SK-N-SH (cell line): ENCODE measurements around the gene GMFB. TPM values are rescaled to one million over a fixed set of nuclear protein-coding genes. Genes with fewer than 3 reads are reported as not detected.

Experiments used
- CTCF ChIA-PET: fragments of 300-600, 350-600 bp; formaldehyde crosslinking; extraction: SDS; loops from one replicate; lab custom pipeline; 2021; lab: Yijun Ruan, JAX
- POLR2A ChIA-PET: fragments of 350-600 bp; sonication (Branson Sonifier 250); formaldehyde crosslinking; extraction: SDS; loops from one replicate; lab custom pipeline; 2020; ENCODE audit warnings: antibody characterized with exemption, inconsistent platforms; lab: Yijun Ruan, JAX
- DNase-seq: peaks from one replicate; pipeline ENCODE4 v3.0.0; 2012
- H2AFZ ChIP-seq: fragments of 200-600 bp; sonication (generic); 2 replicates; pipeline ENCODE4 v1.8.1; 2016; ENCODE audit warnings: antibody characterized with exemption, mild to moderate bottlenecking, low read depth
- H3F3A ChIP-seq: fragments of 200-600 bp; sonication (generic); replicated peaks from 2 replicates; pipeline ENCODE3; 2016; ENCODE audit warnings: antibody characterized with exemption, mild to moderate bottlenecking; ENCODE audit not compliant: insufficient read depth
- H3K27ac ChIP-seq, 2 experiments: fragments of 200-500 bp in 1 of 2; fragments of 200-600 bp in 1 of 2; sonication (Bioruptor generic) in 1 of 2; sonication (generic), shearing (Covaris generic) in 1 of 2; 2 replicates each; pipeline versions ENCODE4 v1.5.1 to v1.6.1; 2014 to 2016; ENCODE audit warnings: low read depth in 2 of 2, inconsistent platforms in 1 of 2, low read length in 1 of 2, mild to moderate bottlenecking in 1 of 2, mixed read lengths in 1 of 2
- H3K27me3 ChIP-seq: fragments of 200-600 bp; sonication (generic), shearing (Covaris generic); 2 replicates; pipeline ENCODE4 v1.6.1; 2016; ENCODE audit warnings: mixed run types; ENCODE audit not compliant: insufficient read depth
- H3K36me3 ChIP-seq, 2 experiments: fragments of 200-500 bp in 1 of 2; fragments of 200-600 bp in 1 of 2; sonication (Bioruptor generic) in 1 of 2; sonication (generic) in 1 of 2; replicated peaks in 1 of 2; 2 replicates each; pipeline versions ENCODE3 to v1.5.1; 2014 to 2016; ENCODE audit warnings: low read length in 1 of 2, mild to moderate bottlenecking in 1 of 2; ENCODE audit not compliant: insufficient read depth in 2 of 2, control insufficient read depth in 1 of 2
- H3K4me1 ChIP-seq, 2 experiments: fragments of 200-500 bp in 1 of 2; fragments of 200-600 bp in 1 of 2; sonication (Bioruptor generic) in 1 of 2; sonication (generic), shearing (Covaris generic) in 1 of 2; 2 replicates each; pipeline versions ENCODE4 v1.5.1 to v1.6.1; 2014 to 2016; ENCODE audit warnings: low read depth in 1 of 2, low read length in 1 of 2, mixed run types in 1 of 2; ENCODE audit not compliant: insufficient read depth in 2 of 2, control insufficient read depth in 1 of 2
- H3K4me2 ChIP-seq: fragments of 200-600 bp; sonication (generic), shearing (Covaris generic); 2 replicates; pipeline ENCODE4 v1.6.1; 2017; ENCODE audit warnings: mixed run types
- H3K4me3 ChIP-seq, 2 experiments: fragments of 200-500 bp in 1 of 2; fragments of 200-600 bp in 1 of 2; sonication (Bioruptor generic) in 1 of 2; sonication (generic), shearing (Covaris generic) in 1 of 2; 2 replicates each; pipeline versions ENCODE4 v1.5.1 to v1.8.1; 2014 to 2016; ENCODE audit warnings: low read depth in 2 of 2, inconsistent platforms in 1 of 2, low read length in 1 of 2, mild to moderate bottlenecking in 1 of 2, mixed read lengths in 1 of 2, moderate library complexity in 1 of 2
- H3K79me2 ChIP-seq: fragments of 200-600 bp; sonication (generic); 2 replicates; pipeline ENCODE4 v1.8.1; 2017; ENCODE audit warnings: mild to moderate bottlenecking; ENCODE audit not compliant: insufficient read depth
- H3K9ac ChIP-seq: fragments of 200-600 bp; sonication (generic); 2 replicates; pipeline ENCODE4 v1.6.1; 2017; ENCODE audit warnings: mixed run types
- H3K9me2 ChIP-seq: fragments of 200-600 bp; sonication (generic); 2 replicates; pipeline ENCODE4 v1.6.1; 2017; ENCODE audit warnings: mixed run types
- H3K9me3 ChIP-seq: fragments of 200-600 bp; sonication (generic); 2 replicates; pipeline ENCODE4 v1.6.1; 2017; ENCODE audit warnings: mixed run types, mild to moderate bottlenecking, moderate library complexity
- H4K20me1 ChIP-seq: fragments of 200-600 bp; sonication (generic); 2 replicates; pipeline ENCODE4 v1.6.1; 2017; ENCODE audit warnings: mild to moderate bottlenecking, mixed run types; ENCODE audit not compliant: insufficient read depth
- ELF1 ChIP-seq: IDR thresholded peaks from 2 replicates; pipeline ENCODE4 v1.4.0; 2012
- EP300 ChIP-seq, 2 experiments: IDR thresholded peaks; 2 replicates each; pipeline versions ENCODE4 v1.4.0 to v1.6.1; 2012; ENCODE audit warnings: borderline replicate concordance in 1 of 2, low read depth in 1 of 2, low read length in 1 of 2
- EZH2phosphoT487 ChIP-seq: fragments of 200-600 bp; sonication (generic); IDR thresholded peaks from 2 replicates; pipeline ENCODE4 v1.6.1; 2017; ENCODE audit warnings: low read depth, mixed run types, mild to moderate bottlenecking, antibody characterized with exemption, moderate library complexity, borderline replicate concordance
- FOSL2 ChIP-seq: IDR thresholded peaks from 2 replicates; pipeline ENCODE4 v1.4.0; 2012; ENCODE audit warnings: low read depth, mild to moderate bottlenecking, moderate library complexity, borderline replicate concordance
- FOXJ3 ChIP-seq: sonication (generic); formaldehyde crosslinking; IDR thresholded peaks from 2 replicates; pipeline ENCODE4 v1.5.1; 2020; ENCODE audit warnings: mild to moderate bottlenecking, missing genetic modification reagents
- GABPA ChIP-seq: IDR thresholded peaks from 2 replicates; pipeline ENCODE4 v1.4.0; 2012; ENCODE audit warnings: low read depth, mild to moderate bottlenecking
- IRF3 ChIP-seq: fragments of 150-350 bp; IDR thresholded peaks from 2 replicates; pipeline ENCODE4 v1.6.1; 2016; ENCODE audit warnings: mild to moderate bottlenecking, low read depth, low read length
- JUND ChIP-seq: IDR thresholded peaks from 2 replicates; pipeline ENCODE4 v1.4.0; 2012
- MEF2A ChIP-seq: IDR thresholded peaks from 2 replicates; pipeline ENCODE4 v1.4.0; 2012; ENCODE audit warnings: low read depth, borderline replicate concordance
- MXI1 ChIP-seq: IDR thresholded peaks from 2 replicates; pipeline ENCODE4 v1.6.1; 2012; ENCODE audit warnings: mild to moderate bottlenecking, low read depth, low read length, improper control_type of control experiment
- NFIC ChIP-seq: IDR thresholded peaks from 2 replicates; pipeline ENCODE4 v1.4.0; 2012; ENCODE audit warnings: borderline replicate concordance
- POLR2AphosphoS5 ChIP-seq: IDR thresholded peaks from 2 replicates; pipeline ENCODE4 v1.6.1; 2012; ENCODE audit warnings: low read depth, low read length
- RAD21 ChIP-seq: IDR thresholded peaks from 2 replicates; pipeline ENCODE4 v1.6.1; 2012; ENCODE audit warnings: mild to moderate bottlenecking, low read length
- REST ChIP-seq: IDR thresholded peaks from 2 replicates; pipeline ENCODE4 v1.6.1; 2012; ENCODE audit warnings: mild to moderate bottlenecking, low read depth, low read length, moderate library complexity
- RFX5 ChIP-seq: IDR thresholded peaks from 2 replicates; pipeline ENCODE4 v1.6.1; 2012; ENCODE audit warnings: mild to moderate bottlenecking, improper control_type of control experiment, low read length
- RXRA ChIP-seq: IDR thresholded peaks from 2 replicates; pipeline ENCODE4 v1.4.0; 2012; ENCODE audit warnings: low read depth, mild to moderate bottlenecking, borderline replicate concordance
- SIN3A ChIP-seq: IDR thresholded peaks from 2 replicates; pipeline ENCODE4 v1.6.1; 2012; ENCODE audit warnings: low read depth, mild to moderate bottlenecking, low read length, moderate library complexity, borderline replicate concordance
- TAF1 ChIP-seq: IDR thresholded peaks from 2 replicates; pipeline ENCODE4 v1.6.1; 2012; ENCODE audit warnings: low read depth, mild to moderate bottlenecking, low read length, moderate library complexity, borderline replicate concordance
- TEAD4 ChIP-seq: IDR thresholded peaks from 2 replicates; pipeline ENCODE4 v1.4.0; 2012; ENCODE audit warnings: mild to moderate bottlenecking, borderline replicate concordance; ENCODE audit not compliant: insufficient read depth
- USF1 ChIP-seq: IDR thresholded peaks from 2 replicates; pipeline ENCODE4 v1.4.0; 2012; ENCODE audit warnings: low read depth, borderline replicate concordance
- USF2 ChIP-seq: fragments of 150-350 bp; IDR thresholded peaks from 2 replicates; pipeline ENCODE4 v1.6.1; 2017; ENCODE audit warnings: antibody characterized with exemption, low read length, low read depth, borderline replicate concordance
- YY1 ChIP-seq: IDR thresholded peaks from 2 replicates; pipeline ENCODE4 v1.4.0; 2012; ENCODE audit warnings: low read depth, mild to moderate bottlenecking
- ZBTB33 ChIP-seq: IDR thresholded peaks from 2 replicates; pipeline ENCODE4 v1.4.0; 2012; ENCODE audit warnings: low read depth, borderline replicate concordance
- WGBS: methylation state at CpG from one replicate; pipeline ENCODE4 v1.1.6; 2017; ENCODE audit warnings: low lambda C conversion rate; 5-methylcytosine and 5-hydroxymethylcytosine counted together
- polyA plus RNA-seq, 3 experiments: library from polyadenylated mRNA; depleted of rRNA; stranded (reverse); fragments of >200 nt; gene quantifications; 2 replicates each; pipeline ENCODE4 v1.2.3, GENCODE V29; 2012

The GMFB gene
- polyA plus RNA-seq (2012; rRNA removed) = 9.4 and 13.5 TPM in 2 replicates
- 20.0 and 29.7 TPM in 2 replicates for polyA plus RNA-seq (2012; cell fraction: cytosol; rRNA removed)
- polyA plus RNA-seq (2012; cell fraction: nucleus; rRNA removed) = 6.7 and 14.5 TPM in 2 replicates

GRCh38 chr14:54488646-54489317, at the start of gene GMFB:
GMFB (minus strand) TSS chr14:54488980; CDS start chr14:54488927, 53 bp downstream.
- Histone ChIP-seq H3K27ac (peak within 1 kb of the TSS; percentile 88 to 95), H3K9ac (peak within 1 kb of the TSS; percentile 97), H3K4me1 (peaks cover 5 to 16% of the 10 kb centered on the region in 2 experiments; a peak in 3 of 4 replicates), H3K4me3 (peak within 1 kb of the TSS; percentile 86 to 93), H3K36me3 (peaks cover under 1 to 9% of the 10 kb centered on the region in 2 experiments), H3F3A (peaks cover 15% of the 10 kb centered on the region), H2AFZ (peak within 1 kb of the TSS; percentile 100), H3K9me2 (no peaks in the 10 kb centered on the region), H3K9me3 (no peaks in the 10 kb centered on the region), H3K79me2 (peaks cover 49% of the 10 kb centered on the region), H3K4me2 (peak within 1 kb of the TSS; percentile 96), H4K20me1 (peaks cover 17% of the 10 kb centered on the region; the same call in 1 of the 2 replicates), H3K27me3 (no peaks in the 10 kb centered on the region)
- ChIA-PET POLR2A (interaction anchor here (1.0 kb wide), 1 partner anchor 319 kb away, joined by 3 read pairs; no protein-coding TSS in a partner anchor), CTCF (interaction anchor here (0.6 to 2.6 kb wide), 11 partner anchors 9 to 1522 kb away, joined by 3 to 7 read pairs (median 4); no protein-coding TSS in a partner anchor)
- WGBS = 0% methylated on average over 25 of the region's 51 CpGs
- peak; percentile 92 for DNase-seq
- TF ChIP-seq MEF2A = no peak; the same call in 1 of the 2 replicates
- TF ChIP-seq EP300 (IDR thresholded peaks at IDR 0.05; ENCODE audit: borderline replicate concordance in 1 of 2, low read depth in 1 of 2, low read length in 1 of 2) = peak in 1 of 2 experiments; percentile 31; a peak in 2 of 4 replicates
- no peak for TF ChIP-seq FOSL2
- TF ChIP-seq NFIC = no peak
- TF ChIP-seq IRF3 = no peak
- no peak for TF ChIP-seq TEAD4
- TF ChIP-seq GABPA = peak; percentile 55
- peak; percentile 97 for TF ChIP-seq USF1
- no peak for TF ChIP-seq JUND
- peak; percentile 95 for TF ChIP-seq SIN3A
- peak; percentile 70; the same call in 1 of the 2 replicates for TF ChIP-seq ELF1
- TF ChIP-seq EZH2phosphoT487 = no peak
- TF ChIP-seq USF2 = peak; percentile 84
- TF ChIP-seq REST = peak; percentile 73; the same call in 1 of the 2 replicates
- peak; percentile 74; the same call in 1 of the 2 replicates for TF ChIP-seq RFX5
- TF ChIP-seq TAF1 = peak; percentile 67
- TF ChIP-seq POLR2AphosphoS5 = peak; percentile 87; the same call in 1 of the 2 replicates
- TF ChIP-seq RAD21 = no peak
- no peak for TF ChIP-seq FOXJ3 (CRISPR knock-in tag)
- TF ChIP-seq YY1 = peak; percentile 68
- TF ChIP-seq ZBTB33 = peak; percentile 60; the same call in 1 of the 2 replicates
- TF ChIP-seq RXRA = no peak
- peak; percentile 78 for TF ChIP-seq MXI1
